GM23338 (cell line): ENCODE measurements around the gene FCN1. TPM values are rescaled to one million over a fixed set of nuclear protein-coding genes. Genes with fewer than 3 reads are reported as not detected.

ENCODE experiments used
- ATAC-seq: fragments of 200-7000 bp; cut with Tn5 transposase; 3 replicates; pipeline ENCODE4 v1.9.1; 2020
- DNase-seq: peaks from one replicate; pipeline ENCODE4 v3.0.0-alpha.2; 2015; ENCODE audit warnings: low spot score
- H2AFZ ChIP-seq: fragments of 200-600 bp; sonication (generic); 2 replicates; pipeline ENCODE4 v1.8.0; 2016; ENCODE audit warnings: antibody characterized with exemption, mild to moderate bottlenecking, moderate library complexity
- H3F3A ChIP-seq: fragments of 200-600 bp; sonication (generic); replicated peaks from 2 replicates; pipeline ENCODE4 v1.8.0; 2017; ENCODE audit warnings: antibody characterized with exemption, mixed run types, low read depth
- H3K27ac ChIP-seq: fragments of 200-600 bp; sonication (generic); 2 replicates; pipeline ENCODE4 v1.6.1; 2016; ENCODE audit warnings: low read depth
- H3K27me3 ChIP-seq: fragments of 200-600 bp; sonication (generic); 2 replicates; pipeline ENCODE4 v1.8.0; 2016; ENCODE audit warnings: mild to moderate bottlenecking, mixed run types, moderate library complexity; ENCODE audit not compliant: insufficient read depth
- H3K36me3 ChIP-seq: fragments of 200-600 bp; sonication (generic); 2 replicates; pipeline ENCODE4 v1.8.0; 2016; ENCODE audit warnings: mild to moderate bottlenecking; ENCODE audit not compliant: insufficient read depth
- H3K4me1 ChIP-seq: fragments of 200-600 bp; sonication (generic); 2 replicates; pipeline ENCODE4 v1.8.0; 2016; ENCODE audit warnings: mild to moderate bottlenecking, moderate library complexity; ENCODE audit not compliant: insufficient read depth
- H3K4me2 ChIP-seq: fragments of 200-600 bp; sonication (generic); 2 replicates; pipeline ENCODE4 v1.7.1; 2017; ENCODE audit warnings: mixed run types
- H3K4me3 ChIP-seq: fragments of 200-600 bp; sonication (generic); 2 replicates; pipeline ENCODE4 v1.6.1; 2016; ENCODE audit warnings: mixed run types
- H3K79me2 ChIP-seq: fragments of 200-600 bp; sonication (generic); replicated peaks from 2 replicates; pipeline ENCODE4 v1.8.0; 2017; ENCODE audit warnings: mild to moderate bottlenecking; ENCODE audit not compliant: insufficient read depth
- H3K9me2 ChIP-seq: fragments of 200-600 bp; sonication (generic); 2 replicates; pipeline ENCODE4 v1.8.0; 2017; ENCODE audit not compliant: insufficient read depth
- H4K20me1 ChIP-seq: fragments of 200-600 bp; sonication (generic); replicated peaks from 2 replicates; pipeline ENCODE4 v1.8.0; 2017; ENCODE audit warnings: mild to moderate bottlenecking; ENCODE audit not compliant: insufficient read depth
- H3K27ac Mint-ChIP-seq: 2 replicates; pipeline ENCODE4 v1.8.0; 2020; ENCODE audit warnings: inconsistent platforms, mild to moderate bottlenecking, moderate library complexity, mixed read lengths
- H3K27me3 Mint-ChIP-seq: 3 replicates; pipeline ENCODE4 v1.8.0; 2022; ENCODE audit warnings: low read depth, mild to moderate bottlenecking, moderate library complexity, mixed read lengths, inconsistent platforms; ENCODE audit not compliant: insufficient read depth, poor library complexity
- H3K36me3 Mint-ChIP-seq: 3 replicates; pipeline ENCODE4 v1.8.0; 2021; ENCODE audit warnings: low read depth, mild to moderate bottlenecking, inconsistent platforms, moderate library complexity, mixed read lengths
- H3K4me1 Mint-ChIP-seq: 3 replicates; pipeline ENCODE4 v1.8.0; 2020; ENCODE audit warnings: mild to moderate bottlenecking, inconsistent platforms, mixed read lengths
- H3K4me3 Mint-ChIP-seq: 3 replicates; pipeline ENCODE4 v1.8.0; 2021; ENCODE audit warnings: moderate library complexity, mild to moderate bottlenecking, inconsistent platforms, mixed read lengths
- H3K9me3 Mint-ChIP-seq: 3 replicates; pipeline ENCODE4 v1.8.0; 2020; ENCODE audit warnings: moderate library complexity, mild to moderate bottlenecking, inconsistent platforms, mixed read lengths
- CREB1 ChIP-seq: fragments of 250-450 bp; sonication (Bioruptor Pico); IDR thresholded peaks from 2 replicates; pipeline ENCODE4 v1.5.0; 2020; ENCODE audit warnings: low read depth, mild to moderate bottlenecking, moderate library complexity
- ETS1 ChIP-seq: IDR thresholded peaks from 2 replicates; pipeline ENCODE4 v1.6.1; 2016; ENCODE audit warnings: antibody characterized with exemption
- EZH2 ChIP-seq: fragments of 200-600 bp; sonication (generic); IDR thresholded peaks from one replicate; pipeline ENCODE4 v1.8.0; 2017; ENCODE audit warnings: antibody characterized with exemption, mild to moderate bottlenecking, low read depth; ENCODE audit not compliant: unreplicated experiment
- EZH2phosphoT487 ChIP-seq: fragments of 200-600 bp; sonication (generic); IDR thresholded peaks from one replicate; pipeline ENCODE4 v1.8.1; 2018; ENCODE audit warnings: antibody characterized with exemption; ENCODE audit not compliant: unreplicated experiment
- JUNB ChIP-seq: IDR thresholded peaks from one replicate; pipeline ENCODE4 v1.6.1; 2016; ENCODE audit warnings: antibody characterized with exemption; ENCODE audit not compliant: unreplicated experiment
- NANOG ChIP-seq: IDR thresholded peaks from 2 replicates; pipeline ENCODE4 v1.6.1; 2016; ENCODE audit warnings: antibody characterized with exemption, borderline replicate concordance
- POLR2AphosphoS5 ChIP-seq: IDR thresholded peaks from 2 replicates; pipeline ENCODE4 v1.6.1; 2016; ENCODE audit warnings: antibody characterized with exemption, low read depth
- REST ChIP-seq: IDR thresholded peaks from one replicate; pipeline ENCODE4 v1.6.1; 2018; ENCODE audit warnings: antibody characterized with exemption; ENCODE audit not compliant: unreplicated experiment
- STAT1 ChIP-seq: IDR thresholded peaks from one replicate; pipeline ENCODE4 v1.6.1; 2016; ENCODE audit warnings: antibody characterized with exemption; ENCODE audit not compliant: unreplicated experiment
- ZNF114 ChIP-seq: fragments of 250-450 bp; sonication (Bioruptor Pico); IDR thresholded peaks from 2 replicates; pipeline ENCODE4 v1.5.0; 2020; ENCODE audit warnings: mild to moderate bottlenecking, moderate library complexity
- ZNF462 ChIP-seq: fragments of 250-450 bp; sonication (Bioruptor Pico); IDR thresholded peaks from 2 replicates; pipeline ENCODE4 v1.5.0; 2020; ENCODE audit warnings: mild to moderate bottlenecking, moderate library complexity
- polyA plus RNA-seq: library from polyadenylated mRNA; unstranded; fragments of >200 nt; fragmentation: Nextera tagmentation; extraction: Ambion mirVana; gene quantifications from 2 replicates; pipeline ENCODE4 v1.2.1, GENCODE V29; 2016
- total RNA-seq: library from RNA; depleted of rRNA; stranded (reverse); fragments of >200 nt; shearing (Covaris generic); gene quantifications from 2 replicates; pipeline ENCODE4 v1.2.3, GENCODE V29; 2014

Gene FCN1
- total and polyA plus RNA-seq, 2 experiments from 2014 or later: not detected

- H3K4me1 ChIP-seq: no peaks in the 10 kb centered on the region
- H3K27me3 Mint-ChIP-seq: no peaks in the 10 kb centered on the region
- H3K79me2 ChIP-seq: no peaks in the 10 kb centered on the region
- H3K4me3 Mint-ChIP-seq: no peak overlapping the region
- H3F3A ChIP-seq: no peaks in the 10 kb centered on the region
- no peaks in the 10 kb centered on the region for H3K9me2 ChIP-seq
- no peak overlapping the region for H3K27ac Mint-ChIP-seq
- no peak overlapping the region for H2AFZ ChIP-seq
- no peaks in the 10 kb centered on the region for H3K36me3 Mint-ChIP-seq
- H3K4me3 ChIP-seq: no peak overlapping the region
- no peak overlapping the region for H3K27ac ChIP-seq
- ATAC-seq: no peak
- no peak for DNase-seq
- H4K20me1 ChIP-seq: no peaks in the 10 kb centered on the region
- H3K9me3 Mint-ChIP-seq: no peaks in the 10 kb centered on the region
- no peaks in the 10 kb centered on the region for H3K4me1 Mint-ChIP-seq
- no peak overlapping the region for H3K4me2 ChIP-seq
- no peak for TF ChIP-seq POLR2AphosphoS5
- no peak for TF ChIP-seq STAT1
- H3K36me3 ChIP-seq: no peaks in the 10 kb centered on the region
- H3K27me3 ChIP-seq: no peaks in the 10 kb centered on the region
Measured at GRCh38 chr9:134867917-134868750, 49.6 kb downstream of the FCN1 start.

- ATAC-seq (no peak), DNase-seq (no peak)
- H2AFZ ChIP-seq: no peak overlapping the region
- H3K27me3 Mint-ChIP-seq: no peaks in the 10 kb centered on the region
- H3K27ac Mint-ChIP-seq: no peak overlapping the region
- H3F3A ChIP-seq: no peaks in the 10 kb centered on the region
- H3K4me1 Mint-ChIP-seq: no peaks in the 10 kb centered on the region
- H4K20me1 ChIP-seq: no peaks in the 10 kb centered on the region
- H3K79me2 ChIP-seq: no peaks in the 10 kb centered on the region
- H3K4me3 ChIP-seq: no peak overlapping the region
- peaks cover 13% of the 10 kb centered on the region for H3K9me3 Mint-ChIP-seq
- H3K36me3 ChIP-seq: no peaks in the 10 kb centered on the region
- H3K4me2 ChIP-seq: no peak overlapping the region
- no peak overlapping the region for H3K4me3 Mint-ChIP-seq
- no peak overlapping the region for H3K27ac ChIP-seq
- no peaks in the 10 kb centered on the region for H3K4me1 ChIP-seq
- H3K9me2 ChIP-seq: no peaks in the 10 kb centered on the region
- H3K27me3 ChIP-seq: no peaks in the 10 kb centered on the region
- H3K36me3 Mint-ChIP-seq: peaks cover 6% of the 10 kb centered on the region
- no peak for TF ChIP-seq EZH2
- TF ChIP-seq POLR2AphosphoS5: no peak
- TF ChIP-seq JUNB: no peak
- no peak for TF ChIP-seq ZNF462 (CRISPR knock-in tag)
- TF ChIP-seq ETS1: no peak
- no peak for TF ChIP-seq REST
- TF ChIP-seq CREB1 (CRISPR knock-in tag): no peak
- no peak for TF ChIP-seq EZH2phosphoT487
- no peak for TF ChIP-seq NANOG
- TF ChIP-seq ZNF114: no peak
- TF ChIP-seq STAT1: no peak
Measured at GRCh38 chr9:134864821-134865190, 52.9 kb downstream of the FCN1 start.
